ENCODE results near the gene NR4A3. TPM values are rescaled to one million over a fixed set of nuclear protein-coding genes. Genes with fewer than 3 reads are reported as not detected.

NR4A3 gene
- total RNA-seq, 2 donors from 2014 or later = 0.10 to 3.9 TPM

GRCh38 chr9:99796231-99796630 lies 25.5 kb upstream of the NR4A3 start:
- Histone ChIP-seq H3K4me3 (no peak overlapping the region), H3K27ac (no peak overlapping the region), H3K9ac (ENCODE audit: low read depth in 2 of 2, low read length in 2 of 2) (no peak overlapping the region), H3K4me1 (no peaks in the 10 kb centered on the region), H3K9me3 (no peaks in the 10 kb centered on the region), H3K27me3 (no peaks in the 10 kb centered on the region), H3K36me3 (no peaks in the 10 kb centered on the region)
- DNase-seq = no peak
- no peak for TF ChIP-seq CTCF (IDR thresholded peaks at IDR 0.05)
- intact Hi-C loops (cut with DNase I) = no loop called here

- TF ChIP-seq CTCF (IDR thresholded peaks at IDR 0.05) = no peak
- Histone ChIP-seq H3K27me3 (no peaks in the 10 kb centered on the region), H3K27ac (no peak overlapping the region), H3K9me3 (no peaks in the 10 kb centered on the region), H3K4me3 (no peak overlapping the region), H3K9ac (ENCODE audit: low read depth in 2 of 2, low read length in 2 of 2) (no peak overlapping the region), H3K36me3 (no peaks in the 10 kb centered on the region), H3K4me1 (no peaks in the 10 kb centered on the region)
- no peak for DNase-seq
- intact Hi-C loops (cut with DNase I) = no loop called here
Measured at GRCh38 chr9:99801775-99802174, 19.9 kb upstream of the NR4A3 start.

GRCh38 chr9:99803694-99804093 lies 18.0 kb upstream of the NR4A3 start:
- Histone ChIP-seq H3K4me1 (no peaks in the 10 kb centered on the region), H3K27ac (no peak overlapping the region), H3K9me3 (no peaks in the 10 kb centered on the region), H3K27me3 (no peaks in the 10 kb centered on the region), H3K9ac (ENCODE audit: low read depth in 2 of 2, low read length in 2 of 2) (no peak overlapping the region), H3K36me3 (no peaks in the 10 kb centered on the region), H3K4me3 (no peak overlapping the region)
- no peak for TF ChIP-seq CTCF (IDR thresholded peaks at IDR 0.05)
- intact Hi-C loops (cut with DNase I) = no loop called here
- no peak for DNase-seq

GRCh38 chr9:99807276-99807852 lies 14.3 kb upstream of the NR4A3 start:
- no peaks in the 10 kb centered on the region for H3K27me3 ChIP-seq
- intact Hi-C loops (cut with DNase I) = no loop called here
- H3K4me3 ChIP-seq = no peak overlapping the region
- no peaks in the 10 kb centered on the region for H3K4me1 ChIP-seq
- no peak overlapping the region for H3K9ac ChIP-seq (ENCODE audit: low read depth in 2 of 2, low read length in 2 of 2)
- peak; percentile 92 for TF ChIP-seq CTCF (IDR thresholded peaks at IDR 0.05)
- H3K27ac ChIP-seq = no peak overlapping the region
- DNase-seq = peak; percentile 66
- no peaks in the 10 kb centered on the region for H3K36me3 ChIP-seq
- H3K9me3 ChIP-seq = no peaks in the 10 kb centered on the region

GRCh38 chr9:99807956-99808355 lies 13.7 kb upstream of the NR4A3 start:
- no peak overlapping the region for H3K27ac ChIP-seq
- no peak for TF ChIP-seq CTCF (IDR thresholded peaks at IDR 0.05)

More at GRCh38 chr9:99807956-99808355, 13.7 kb upstream of the NR4A3 start:
- H3K4me1 ChIP-seq = no peaks in the 10 kb centered on the region
- intact Hi-C loops (cut with DNase I) = no loop called here
- no peak for DNase-seq
- H3K27me3 ChIP-seq = no peaks in the 10 kb centered on the region
- no peaks in the 10 kb centered on the region for H3K36me3 ChIP-seq
- H3K9ac ChIP-seq (ENCODE audit: low read depth in 2 of 2, low read length in 2 of 2) = no peak overlapping the region
- no peaks in the 10 kb centered on the region for H3K9me3 ChIP-seq
- H3K4me3 ChIP-seq = no peak overlapping the region

Measured in colonic mucosa (tissue), 4 donors.